Measurements from ENCODE around the gene GATA5. TPM values are rescaled to one million over a fixed set of nuclear protein-coding genes. Genes with fewer than 3 reads are reported as not detected.
"Not testable (repeated sequence)": the region's sequence is repeated elsewhere in the genome, so short reads cannot be mapped to it uniquely, and the experiment has no call there.

GATA5 gene
- total RNA-seq, 1 donor from 2014 or later = not detected

GRCh38 chr20:62430311-62430853 is 45.4 kb downstream of the GATA5 start:
- DNase-seq (ENCODE audit: low read depth) = no peak

GRCh38 chr20:62429455-62430310 is 46.1 kb downstream of the GATA5 start:
- no peak for DNase-seq (ENCODE audit: low read depth)

GRCh38 chr20:62428396-62429295 is 47.1 kb downstream of the GATA5 start:
- DNase-seq (ENCODE audit: low read depth) = no peak

- no peak for DNase-seq (ENCODE audit: low read depth)
These were observed 47.8 kb downstream of the GATA5 start for GRCh38 chr20:62428002-62428372.

GRCh38 chr20:62427172-62428001 is 48.4 kb downstream of the GATA5 start, which contains the start of gene RBBP8NL:
RBBP8NL (minus strand) TSS chr20:62427539; CDS start chr20:62419647, 7,892 bp downstream.
- DNase-seq (ENCODE audit: low read depth) = peak; percentile 32

- no peak for DNase-seq (ENCODE audit: low read depth)
These were observed 49.1 kb downstream of the GATA5 start for GRCh38 chr20:62426699-62427131.

- DNase-seq (ENCODE audit: low read depth) = not testable (repeated sequence)
These were observed 49.8 kb downstream of the GATA5 start for GRCh38 chr20:62426059-62426348.

- DNase-seq (ENCODE audit: low read depth) = no peak
These were observed 50.3 kb downstream of the GATA5 start for GRCh38 chr20:62425281-62426058.

GRCh38 chr20:62424249-62425107 is 51.3 kb downstream of the GATA5 start:
- no peak for DNase-seq (ENCODE audit: low read depth)

GRCh38 chr20:62423326-62423706 is 52.5 kb downstream of the GATA5 start:
- no peak for DNase-seq (ENCODE audit: low read depth)

- no peak for DNase-seq (ENCODE audit: low read depth)
These were observed 53.0 kb downstream of the GATA5 start for GRCh38 chr20:62422636-62423325.

GRCh38 chr20:62421716-62421990 is 54.1 kb downstream of the GATA5 start:
- DNase-seq (ENCODE audit: low read depth) = no peak

GRCh38 chr20:62420846-62421715 is 54.7 kb downstream of the GATA5 start:
- DNase-seq (ENCODE audit: low read depth) = no peak

GRCh38 chr20:62419759-62420158 is 56.0 kb downstream of the GATA5 start:
- no peak for DNase-seq (ENCODE audit: low read depth)

GRCh38 chr20:62418709-62419487 is 56.9 kb downstream of the GATA5 start:
- no peak for DNase-seq (ENCODE audit: low read depth)

- no peak for DNase-seq (ENCODE audit: low read depth)
These were observed 57.6 kb downstream of the GATA5 start for GRCh38 chr20:62417981-62418708.

Measured in renal cortical epithelial cell (primary cell).